Mammary epithelial cell (primary cell): ENCODE measurements around the gene RPS6KA3.

Source experiments
- EZH2 ChIP-seq: IDR thresholded peaks from 2 replicates; pipeline ENCODE4 v1.6.1; 2012; ENCODE audit warnings: low read length, inconsistent platforms, borderline replicate concordance
- TF ChIP-seq, protein P1 (sequence below), 2 donors: IDR thresholded peaks in 1 of 2; conservative IDR thresholded peaks in 1 of 2; 2 replicates each; pipeline ENCODE4 v1.5.1; 2011 to 2012; ENCODE audit warnings: inconsistent platforms in 2 of 2, low read length in 2 of 2, mild to moderate bottlenecking in 2 of 2, control low read depth in 1 of 2, low read depth in 1 of 2; ENCODE audit not compliant: insufficient read depth in 1 of 2; ENCODE audit errors: extremely low read depth in 1 of 2

DNA sequence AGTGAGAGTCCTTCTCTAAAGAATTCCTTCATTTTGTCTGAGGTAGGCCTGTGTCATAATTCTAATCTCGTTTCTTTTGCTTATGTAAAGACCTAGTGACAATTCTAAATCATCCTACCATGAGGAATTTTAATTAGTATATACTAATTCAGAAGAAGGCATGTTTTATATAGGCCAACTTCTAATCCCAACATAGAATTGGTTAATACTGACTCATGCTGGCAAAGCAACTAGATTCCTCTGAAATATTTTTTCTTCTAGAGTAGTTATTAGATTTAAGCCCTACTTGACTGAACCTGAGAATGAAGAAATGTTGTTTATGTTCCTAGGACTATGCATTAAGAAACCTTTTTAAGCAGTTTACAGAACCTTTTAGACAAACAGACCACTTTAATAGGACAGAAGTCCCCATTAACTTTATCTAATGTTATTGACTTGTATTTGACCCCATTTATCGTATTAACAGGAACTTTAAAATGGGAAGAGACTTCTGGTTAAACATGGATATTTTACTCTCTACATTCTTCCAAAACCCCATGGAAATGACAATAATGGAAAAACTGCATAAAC, 69.0 kb downstream of the RPS6KA3 start:
- TF ChIP-seq, protein P1, sequence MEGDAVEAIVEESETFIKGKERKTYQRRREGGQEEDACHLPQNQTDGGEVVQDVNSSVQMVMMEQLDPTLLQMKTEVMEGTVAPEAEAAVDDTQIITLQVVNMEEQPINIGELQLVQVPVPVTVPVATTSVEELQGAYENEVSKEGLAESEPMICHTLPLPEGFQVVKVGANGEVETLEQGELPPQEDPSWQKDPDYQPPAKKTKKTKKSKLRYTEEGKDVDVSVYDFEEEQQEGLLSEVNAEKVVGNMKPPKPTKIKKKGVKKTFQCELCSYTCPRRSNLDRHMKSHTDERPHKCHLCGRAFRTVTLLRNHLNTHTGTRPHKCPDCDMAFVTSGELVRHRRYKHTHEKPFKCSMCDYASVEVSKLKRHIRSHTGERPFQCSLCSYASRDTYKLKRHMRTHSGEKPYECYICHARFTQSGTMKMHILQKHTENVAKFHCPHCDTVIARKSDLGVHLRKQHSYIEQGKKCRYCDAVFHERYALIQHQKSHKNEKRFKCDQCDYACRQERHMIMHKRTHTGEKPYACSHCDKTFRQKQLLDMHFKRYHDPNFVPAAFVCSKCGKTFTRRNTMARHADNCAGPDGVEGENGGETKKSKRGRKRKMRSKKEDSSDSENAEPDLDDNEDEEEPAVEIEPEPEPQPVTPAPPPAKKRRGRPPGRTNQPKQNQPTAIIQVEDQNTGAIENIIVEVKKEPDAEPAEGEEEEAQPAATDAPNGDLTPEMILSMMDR (conservative IDR thresholded peaks at IDR 0.05 in 1 of 2, IDR thresholded peaks at IDR 0.05 in 1 of 2; ENCODE audit: extremely low read depth in 1 of 2, insufficient read depth in 1 of 2, low read depth in 1 of 2, low read length in 2 of 2): no peak
- no peak for TF ChIP-seq EZH2
